GM12874 (cell line): ENCODE results near the gene PCDHA6.

ENCODE experiments used
- CTCF ChIP-seq: IDR thresholded peaks from 2 replicates; pipeline ENCODE4 v1.5.1; 2011; ENCODE audit warnings: low read depth, mild to moderate bottlenecking, control low read depth, low read length, moderate library complexity; ENCODE audit not compliant: insufficient read depth

The PCDHA6 gene

GRCh38 chr5:140857987-140858240 lies 30.2 kb downstream of the PCDHA6 start:
- no peak for TF ChIP-seq CTCF

GRCh38 chr5:140862441-140863295 lies 34.9 kb downstream of the PCDHA6 start:
- TF ChIP-seq CTCF, result no peak

- TF ChIP-seq CTCF, result no peak
These were observed 41.2 kb downstream of the PCDHA6 start, which contains the start of gene PCDHA11 for GRCh38 chr5:140868721-140869554. PCDHA11 (plus strand) TSS chr5:140868957; CDS start chr5:140869104, 147 bp downstream.

GRCh38 chr5:140869555-140869886 lies 41.8 kb downstream of the PCDHA6 start:
- TF ChIP-seq CTCF, result no peak

GRCh38 chr5:140870221-140871201 lies 42.8 kb downstream of the PCDHA6 start:
- TF ChIP-seq CTCF, result no peak

- no peak for TF ChIP-seq CTCF
These were observed 47.6 kb downstream of the PCDHA6 start, which contains the start of gene PCDHA12 for GRCh38 chr5:140875085-140876065. PCDHA12 (plus strand) TSS chr5:140875308; CDS start chr5:140875473, 165 bp downstream.
